A549 (cell line): Measurements from ENCODE around the gene MGP.

Experiments
- ATOH8 ChIP-seq: fragments of 250-450 bp; sonication (Bioruptor Pico); IDR thresholded peaks from 2 replicates; pipeline ENCODE4 v1.5.0; 2020; ENCODE audit warnings: low read depth, mild to moderate bottlenecking, moderate library complexity
- CHD2 ChIP-seq: fragments of 150-350 bp; IDR thresholded peaks from 2 replicates; pipeline ENCODE4 v1.6.1; 2014; ENCODE audit warnings: low read length; ENCODE audit not compliant: partially characterized antibody
- CTCF ChIP-seq: fragments of >200 bp; sonication (Bioruptor Twin); formaldehyde crosslinking; IDR thresholded peaks from 3 replicates; pipeline ENCODE4 v1.5.1; 2016
- NR3C1 ChIP-seq: fragments of >200 bp; sonication (Bioruptor Twin); formaldehyde crosslinking; IDR thresholded peaks from 3 replicates; pipeline ENCODE4 v1.6.1; 2017
- RAD21 ChIP-seq, 2 experiments: fragments of >200 bp in 1 of 2; sonication (Bioruptor Twin) in 1 of 2; formaldehyde crosslinking in 1 of 2; IDR thresholded peaks in 1 of 2; conservative IDR thresholded peaks in 1 of 2; 2 replicates in 1 of 2; 3 replicates in 1 of 2; pipeline ENCODE4 v1.6.1; 2012 to 2018; ENCODE audit warnings: inconsistent platforms in 1 of 2

- no peak for TF ChIP-seq CTCF
- no peak for TF ChIP-seq ATOH8 (CRISPR knock-in tag)
- TF ChIP-seq RAD21 (conservative IDR thresholded peaks at IDR 0.05 in 1 of 2, IDR thresholded peaks at IDR 0.05 in 1 of 2) = no peak
- no peak for TF ChIP-seq NR3C1
- TF ChIP-seq CHD2 = no peak
Observed at GRCh38 chr12:14884458-14884878, 1.2 kb downstream of the MGP start.
